A549 (cell line): Measurements from ENCODE around the gene DENND6A. TPM values are rescaled to one million over a fixed set of nuclear protein-coding genes. Genes with fewer than 3 reads are reported as not detected.
"Not testable (repeated sequence)": the region's sequence is repeated elsewhere in the genome, so short reads cannot be mapped to it uniquely, and the experiment has no call there.

Source experiments
- ATAC-seq, 2 experiments: fragments of 200-7000 bp in 1 of 2; fragments of >200 bp in 1 of 2; cut with Nextera tagmentation in 1 of 2; cut with Tn5 transposase in 1 of 2; 3 replicates each; pipeline versions ENCODE4 v1.8.0 to v1.9.1; 2018 to 2020; ENCODE audit warnings: mild to moderate bottlenecking in 1 of 2, moderate library complexity in 1 of 2
- CTCF ChIA-PET: fragments of 300-600 bp; sonication (Branson Sonifier 250); formaldehyde crosslinking; extraction: SDS; loops from one replicate; lab custom pipeline; 2021; ENCODE audit warnings: antibody characterized with exemption, inconsistent platforms; lab: Yijun Ruan, JAX
- POLR2A ChIA-PET: fragments of 350-600 bp; formaldehyde crosslinking; extraction: SDS; loops from one replicate; lab custom pipeline; 2021; ENCODE audit warnings: antibody characterized with exemption, inconsistent platforms; lab: Yijun Ruan, JAX
- DNase-seq, 2 experiments: peaks; one replicate each; pipeline versions ENCODE4 v3.0.0 to v3.0.0-alpha.2; 2011 to 2016; ENCODE audit warnings: low read depth in 1 of 2, low spot score in 1 of 2
- FAIRE-seq: peaks from 2 replicates; lab custom pipeline; 2011; peaks lifted over from hg19 to GRCh38; lab: Jason Lieb, UNC
- H3K27ac ChIP-seq, 2 experiments: fragments of >200 bp; sonication (Bioruptor Twin); formaldehyde crosslinking; 3 replicates each; pipeline ENCODE4 v1.5.1; 2016 to 2017
- H3K4me1 ChIP-seq: fragments of >200 bp; sonication (Bioruptor Twin); formaldehyde crosslinking; 3 replicates; pipeline ENCODE4 v1.6.1; 2016
- H3K4me2 ChIP-seq: fragments of >200 bp; sonication (Bioruptor Twin); formaldehyde crosslinking; 3 replicates; pipeline ENCODE4 v1.6.1; 2016
- H3K4me3 ChIP-seq: fragments of >200 bp; sonication (Bioruptor Twin); formaldehyde crosslinking; 3 replicates; pipeline ENCODE4 v1.5.1; 2016
- H3K9me3 ChIP-seq: fragments of >200 bp; sonication (Bioruptor Twin); formaldehyde crosslinking; 3 replicates; pipeline ENCODE4 v1.6.1; 2016
- BCL3 ChIP-seq: fragments of >200 bp; sonication (Bioruptor Twin); formaldehyde crosslinking; IDR thresholded peaks from 3 replicates; pipeline ENCODE4 v1.6.1; 2016
- CBX8 ChIP-seq: fragments of 200-600 bp; sonication (generic); IDR thresholded peaks from 2 replicates; pipeline ENCODE4 v1.6.1; 2016
- CTCF ChIP-seq: fragments of >200 bp; sonication (Bioruptor Twin); formaldehyde crosslinking; IDR thresholded peaks from 3 replicates; pipeline ENCODE4 v1.5.1; 2016
- EHF ChIP-seq: fragments of 250-450 bp; sonication (Bioruptor Pico); IDR thresholded peaks from 2 replicates; pipeline ENCODE4 v1.5.0; 2020; ENCODE audit warnings: mild to moderate bottlenecking
- ELK1 ChIP-seq: fragments of 150-350 bp; IDR thresholded peaks from 2 replicates; pipeline ENCODE4 v1.6.1; 2014; ENCODE audit warnings: low read depth, mild to moderate bottlenecking, low read length
- FOXS1 ChIP-seq: fragments of 250-450 bp; sonication (Bioruptor Pico); IDR thresholded peaks from 2 replicates; pipeline ENCODE4 v1.5.0; 2020; ENCODE audit warnings: mild to moderate bottlenecking, moderate library complexity
- GATA3 ChIP-seq: IDR thresholded peaks from 2 replicates; pipeline ENCODE4 v1.6.1; 2012; ENCODE audit warnings: borderline replicate concordance
- HDAC2 ChIP-seq: fragments of 200-600 bp; sonication (generic); IDR thresholded peaks from 2 replicates; pipeline ENCODE4 v1.6.1; 2016
- HEYL ChIP-seq: fragments of 250-450 bp; sonication (Bioruptor Pico); IDR thresholded peaks from 2 replicates; pipeline ENCODE4 v1.8.0; 2021; ENCODE audit warnings: mild to moderate bottlenecking, moderate library complexity
- JUN ChIP-seq, 2 experiments: fragments of >200 bp; sonication (Bioruptor Twin); formaldehyde crosslinking; IDR thresholded peaks; 2 replicates in 1 of 2; 3 replicates in 1 of 2; pipeline ENCODE4 v1.6.1; 2016 to 2017
- JUNB ChIP-seq: fragments of >200 bp; sonication (Bioruptor Twin); formaldehyde crosslinking; IDR thresholded peaks from 2 replicates; pipeline ENCODE4 v1.6.1; 2016
- KDM5A ChIP-seq: fragments of 200-600 bp; sonication (generic); IDR thresholded peaks from 2 replicates; pipeline ENCODE4 v1.6.1; 2016; ENCODE audit warnings: antibody characterized with exemption, mild to moderate bottlenecking
- MAFK ChIP-seq: fragments of 450-650 bp; IDR thresholded peaks from 2 replicates; pipeline ENCODE4 v1.6.1; 2014; ENCODE audit not compliant: partially characterized antibody
- MAX ChIP-seq: IDR thresholded peaks from 2 replicates; pipeline ENCODE4 v1.6.1; 2012
- NFE2L2 ChIP-seq: fragments of 150-350 bp; conservative IDR thresholded peaks from 2 replicates; pipeline ENCODE4 v1.6.1; 2014; ENCODE audit warnings: low read length
- PBX3 ChIP-seq: IDR thresholded peaks from 2 replicates; pipeline ENCODE4 v1.6.1; 2012
- POLR2A ChIP-seq: IDR thresholded peaks from 2 replicates; pipeline ENCODE4 v1.6.1; 2012; ENCODE audit warnings: mild to moderate bottlenecking, low read length
- RAD21 ChIP-seq, 2 experiments: fragments of >200 bp in 1 of 2; sonication (Bioruptor Twin) in 1 of 2; formaldehyde crosslinking in 1 of 2; IDR thresholded peaks in 1 of 2; conservative IDR thresholded peaks in 1 of 2; 2 replicates in 1 of 2; 3 replicates in 1 of 2; pipeline ENCODE4 v1.6.1; 2012 to 2018; ENCODE audit warnings: inconsistent platforms in 1 of 2
- SMC3 ChIP-seq: fragments of >200 bp; sonication (Bioruptor Twin); formaldehyde crosslinking; IDR thresholded peaks from 3 replicates; pipeline ENCODE4 v1.6.1; 2018; ENCODE audit warnings: inconsistent platforms
- TP53 ChIP-seq: fragments of 250-450 bp; sonication (Bioruptor Pico); IDR thresholded peaks from 2 replicates; pipeline ENCODE4 v1.5.0; 2021; ENCODE audit warnings: mild to moderate bottlenecking, moderate library complexity
- ZC3H11A ChIP-seq: fragments of 450-650 bp; IDR thresholded peaks from 2 replicates; pipeline ENCODE4 v1.6.1; 2014; ENCODE audit warnings: antibody characterized with exemption, mild to moderate bottlenecking
- WGBS: methylation state at CpG from one replicate; pipeline ENCODE4 v1.1.6; 2017; ENCODE audit errors: missing lambda C conversion rate; 5-methylcytosine and 5-hydroxymethylcytosine counted together
- polyA plus RNA-seq, 4 experiments: library from polyadenylated mRNA; depleted of rRNA in 3 of 4; stranded (reverse); fragments of >200 nt; fragmentation: RNase III in 1 of 4; extraction: RNeasy Plus Mini Kit Qiagen cat#74134 plus additional on column Dnase treatment in 1 of 4; gene quantifications; 2 replicates in 3 of 4; 3 replicates in 1 of 4; pipeline ENCODE4 v1.2.3, GENCODE V29; 2011 to 2017

Gene DENND6A
- polyA plus RNA-seq, 2 of the 4 experiments (the other 2 are of a cell fraction) = 5.4 to 18.1 TPM

- TF ChIP-seq SMC3 = 0 out of 3 replicates have a peak, but pooled peaks have one; percentile 15
- TF ChIP-seq RAD21 (conservative IDR thresholded peaks at IDR 0.05 in 1 of 2, IDR thresholded peaks at IDR 0.05 in 1 of 2) = 0 out of 5 replicates have a peak, but pooled peaks have one; percentile 22 to 34
- TF ChIP-seq TP53 (CRISPR knock-in tag) = no peak
- peak; percentile 24; the same call in 1 of the 3 replicates for TF ChIP-seq CTCF
- no peak overlapping the region for H3K4me2 ChIP-seq
- 85% methylated on average over 2 of the region's 2 CpGs for WGBS
- H3K4me1 ChIP-seq = no peaks in the 10 kb centered on the region; the same call in 2 of the 3 replicates
- FAIRE-seq (no peak), DNase-seq (peak; percentile 3 to 24), ATAC-seq (peak; percentile 47 to 61; a peak in 3 of 6 replicates)
- H3K9me3 ChIP-seq = peaks cover 8% of the 10 kb centered on the region; the same call in 2 of the 3 replicates
- H3K27ac ChIP-seq = no peak overlapping the region
- no peak overlapping the region for H3K4me3 ChIP-seq
- ChIA-PET CTCF (no interaction called here), POLR2A (no interaction called here)
Observed at GRCh38 chr3:57646723-57647122, 46.2 kb downstream of the DENND6A start.

- H3K4me3 ChIP-seq = no peak overlapping the region
- no peak for TF ChIP-seq BCL3
- TF ChIP-seq MAFK = no peak
- no peak for TF ChIP-seq PBX3
- TF ChIP-seq MAX = no peak
- no peak for TF ChIP-seq POLR2A
- TF ChIP-seq HEYL (CRISPR knock-in tag) = no peak
- TF ChIP-seq JUNB = no peak
- no peak for TF ChIP-seq EHF (CRISPR knock-in tag)
- TF ChIP-seq JUN (IDR thresholded peaks at IDR 0.05) = no peak
- TF ChIP-seq CBX8 = no peak
- no peak for TF ChIP-seq ZC3H11A
- TF ChIP-seq HDAC2 = no peak
- TF ChIP-seq TP53 (CRISPR knock-in tag) = no peak
- TF ChIP-seq FOXS1 = no peak
- TF ChIP-seq KDM5A = no peak
- ChIA-PET CTCF (interaction anchor here (0.6 kb wide), 1 partner anchor 360 kb away, joined by 3 read pairs; no protein-coding TSS in a partner anchor), POLR2A (no interaction called here)
- H3K4me1 ChIP-seq = no peaks in the 10 kb centered on the region; the same call in 2 of the 3 replicates
- WGBS = 91% methylated on average over 4 of the region's 4 CpGs
- no peak overlapping the region for H3K4me2 ChIP-seq
- DNase-seq (no peak), ATAC-seq (no peak), FAIRE-seq (no peak)
- H3K27ac ChIP-seq = no peak overlapping the region
- H3K9me3 ChIP-seq = peaks cover 8% of the 10 kb centered on the region; the same call in 2 of the 3 replicates
Observed at GRCh38 chr3:57644740-57645139, 48.1 kb downstream of the DENND6A start.

GRCh38 chr3:57637391-57637790, 55.5 kb downstream of the DENND6A start:
- DNase-seq (no peak), FAIRE-seq (no peak), ATAC-seq (no peak)
- H3K4me2 ChIP-seq = no peak overlapping the region
- no peaks in the 10 kb centered on the region for H3K9me3 ChIP-seq
- ChIA-PET POLR2A (no interaction called here), CTCF (no interaction called here)
- no peaks in the 10 kb centered on the region for H3K4me1 ChIP-seq
- H3K4me3 ChIP-seq = no peak overlapping the region
- no peak for TF ChIP-seq GATA3
- no peak for TF ChIP-seq NFE2L2
- no peak for TF ChIP-seq ELK1
- no peak overlapping the region for H3K27ac ChIP-seq

GRCh38 chr3:57634259-57634658, 58.6 kb downstream of the DENND6A start:
- CTCF ChIA-PET, H3K4me2 ChIP-seq, H3K4me1 ChIP-seq, FAIRE-seq, DNase-seq, H3K27ac ChIP-seq, H3K4me3 ChIP-seq, ATAC-seq, POLR2A ChIA-PET, H3K9me3 ChIP-seq: not testable (repeated sequence)
- WGBS = 79% methylated on average over 3 of the region's 3 CpGs
